HepG2 (cell line): ENCODE measurements around the gene HSPB2. TPM values are rescaled to one million over a fixed set of nuclear protein-coding genes. Genes with fewer than 3 reads are reported as not detected.

ENCODE experiments used
- CC2D1A ChIP-seq: sonication (generic); formaldehyde crosslinking; IDR thresholded peaks from 2 replicates; pipeline ENCODE4 v1.8.1; 2023; ENCODE audit warnings: mild to moderate bottlenecking, missing genetic modification reagents
- ETV5 ChIP-seq: IDR thresholded peaks from 2 replicates; pipeline ENCODE4 v1.6.1; 2018; ENCODE audit warnings: missing biosample characterization, missing genetic modification reagents, inconsistent platforms, borderline replicate concordance
- PRPF4 ChIP-seq: fragments of 200-400 bp; formaldehyde crosslinking; IDR thresholded peaks from 2 replicates; pipeline ENCODE4 v1.6.1; 2016; ENCODE audit warnings: low read length, low read depth; ENCODE audit not compliant: poor library complexity, severe bottlenecking
- SMARCE1 ChIP-seq: fragments of 450-650 bp; IDR thresholded peaks from 2 replicates; pipeline ENCODE4 v1.6.1; 2017; ENCODE audit warnings: borderline replicate concordance
- SMYD3 ChIP-seq: sonication (generic); formaldehyde crosslinking; IDR thresholded peaks from 2 replicates; pipeline ENCODE4 v1.8.1; 2023; ENCODE audit warnings: mild to moderate bottlenecking, missing genetic modification reagents
- THYN1 ChIP-seq: sonication (generic); formaldehyde crosslinking; IDR thresholded peaks from 2 replicates; pipeline ENCODE4 v1.8.1; 2023; ENCODE audit warnings: low read depth, mild to moderate bottlenecking, moderate library complexity, missing genetic modification reagents, borderline replicate concordance
- ZBTB20 ChIP-seq: sonication (generic); formaldehyde crosslinking; IDR thresholded peaks from 2 replicates; pipeline ENCODE4 v1.8.1; 2023; ENCODE audit warnings: missing genetic modification reagents, low read depth, mild to moderate bottlenecking, borderline replicate concordance
- ZMAT3 ChIP-seq: sonication (generic); formaldehyde crosslinking; conservative IDR thresholded peaks from 2 replicates; pipeline ENCODE4 v1.7.0; 2021; ENCODE audit warnings: missing genetic modification reagents
- ZNF101 ChIP-seq: sonication (generic); formaldehyde crosslinking; IDR thresholded peaks from 2 replicates; pipeline ENCODE4 v1.4.0; 2020; ENCODE audit warnings: mild to moderate bottlenecking, low read depth, missing genetic modification reagents, borderline replicate concordance
- ZNF556 ChIP-seq: sonication (generic); formaldehyde crosslinking; IDR thresholded peaks from 2 replicates; pipeline ENCODE4 v1.4.0; 2020; ENCODE audit warnings: mild to moderate bottlenecking, missing genetic modification reagents, borderline replicate concordance
- ZNF564 ChIP-seq: sonication (generic); formaldehyde crosslinking; IDR thresholded peaks from 2 replicates; pipeline ENCODE4 v1.8.1; 2023; ENCODE audit warnings: mild to moderate bottlenecking, missing genetic modification reagents
- ZNF660 ChIP-seq: sonication (generic); formaldehyde crosslinking; IDR thresholded peaks from 2 replicates; pipeline ENCODE4 v1.5.1; 2020; ENCODE audit warnings: mild to moderate bottlenecking, low read depth, missing genetic modification reagents, borderline replicate concordance
- polyA plus RNA-seq, 8 experiments: library from polyadenylated mRNA; depleted of rRNA in 3 of 8; stranded (reverse) in 7 of 8; unstranded in 1 of 8; fragments of >200 nt; fragmentation: Illumina TruSeq in 4 of 8; extraction: Trizol in 4 of 8; gene quantifications; 2 replicates each; pipeline versions ENCODE4 v1.2.1 to v1.2.3, GENCODE V29; 2011 to 2016; ENCODE audit warnings: low read depth in 4 of 8, missing spikeins in 1 of 8, mixed read lengths in 1 of 8; ENCODE audit not compliant: insufficient read depth in 1 of 8
- total RNA-seq, 5 experiments: library from RNA; depleted of rRNA; stranded (reverse); fragments of >200 nt; fragmentation: Illumina TruSeq; extraction: Trizol; gene quantifications; 2 replicates each; pipeline ENCODE4 v1.2.3, GENCODE V29; 2016; ENCODE audit warnings: low read depth in 1 of 5
- TF ChIP-seq, protein P1 (sequence below): sonication (generic); formaldehyde crosslinking; IDR thresholded peaks from 2 replicates; pipeline ENCODE4 v1.5.1; 2020; ENCODE audit warnings: mild to moderate bottlenecking, missing genetic modification reagents, borderline replicate concordance
- TF ChIP-seq, protein P2 (sequence below): sonication (generic); formaldehyde crosslinking; IDR thresholded peaks from 2 replicates; pipeline ENCODE4 v1.8.1; 2023; ENCODE audit warnings: mild to moderate bottlenecking, missing genetic modification reagents
- TF ChIP-seq, protein P3 (sequence below): sonication (generic); formaldehyde crosslinking; IDR thresholded peaks from 2 replicates; pipeline ENCODE4 v1.4.0; 2020; ENCODE audit warnings: missing genetic modification reagents, borderline replicate concordance
- TF ChIP-seq, protein P4 (sequence below): sonication (generic); formaldehyde crosslinking; IDR thresholded peaks from 2 replicates; pipeline ENCODE4 v1.4.0; 2020; ENCODE audit warnings: mild to moderate bottlenecking, missing genetic modification reagents

Gene HSPB2
- total and polyA plus RNA-seq, 2 of the 13 experiments (the other 11 are each of a cell fraction or from before 2014, with no cell fraction given): 0.04 TPM; not detected in 1

DNA sequence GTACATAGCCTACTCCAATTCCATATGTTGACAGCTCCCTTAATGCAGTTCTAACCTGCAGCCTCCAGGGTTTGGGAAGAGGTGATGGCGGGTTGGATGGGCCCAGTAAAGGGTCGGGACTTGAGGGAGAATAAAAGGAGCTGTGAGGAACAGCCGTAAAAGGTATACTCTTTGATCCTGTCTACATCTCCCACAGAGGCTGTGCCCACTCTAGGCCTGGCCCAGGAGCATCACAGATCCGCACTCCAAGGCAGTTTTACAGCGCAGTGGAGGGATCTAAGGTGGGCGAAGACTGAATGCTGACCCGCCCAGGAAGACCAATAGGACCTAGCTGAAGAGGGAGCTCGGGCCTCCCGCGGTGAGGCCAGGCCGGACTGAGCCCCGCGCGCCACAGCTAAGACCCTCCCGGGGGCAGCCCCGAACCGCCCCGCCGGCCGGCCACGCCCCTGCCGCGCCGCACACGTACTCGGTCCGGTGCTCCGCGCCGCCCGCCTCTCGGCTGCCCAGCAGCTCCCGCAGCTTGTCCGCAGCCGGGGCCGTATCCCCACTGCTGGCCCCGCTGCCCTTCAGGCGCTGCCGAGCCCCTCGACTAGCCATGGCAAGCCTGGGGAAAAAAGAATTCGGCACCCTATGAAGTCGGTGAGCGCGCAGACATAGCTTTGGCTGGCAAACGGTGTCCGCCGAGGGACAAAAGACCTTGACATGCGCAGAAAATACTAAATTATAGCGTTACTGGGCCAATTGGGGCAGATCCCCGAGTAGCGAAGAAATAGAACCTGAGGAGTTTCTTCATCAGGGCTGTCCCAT lies 41.4 kb upstream of the HSPB2 start, which contains the start of gene ALG9 (continued):
- TF ChIP-seq, protein P1, sequence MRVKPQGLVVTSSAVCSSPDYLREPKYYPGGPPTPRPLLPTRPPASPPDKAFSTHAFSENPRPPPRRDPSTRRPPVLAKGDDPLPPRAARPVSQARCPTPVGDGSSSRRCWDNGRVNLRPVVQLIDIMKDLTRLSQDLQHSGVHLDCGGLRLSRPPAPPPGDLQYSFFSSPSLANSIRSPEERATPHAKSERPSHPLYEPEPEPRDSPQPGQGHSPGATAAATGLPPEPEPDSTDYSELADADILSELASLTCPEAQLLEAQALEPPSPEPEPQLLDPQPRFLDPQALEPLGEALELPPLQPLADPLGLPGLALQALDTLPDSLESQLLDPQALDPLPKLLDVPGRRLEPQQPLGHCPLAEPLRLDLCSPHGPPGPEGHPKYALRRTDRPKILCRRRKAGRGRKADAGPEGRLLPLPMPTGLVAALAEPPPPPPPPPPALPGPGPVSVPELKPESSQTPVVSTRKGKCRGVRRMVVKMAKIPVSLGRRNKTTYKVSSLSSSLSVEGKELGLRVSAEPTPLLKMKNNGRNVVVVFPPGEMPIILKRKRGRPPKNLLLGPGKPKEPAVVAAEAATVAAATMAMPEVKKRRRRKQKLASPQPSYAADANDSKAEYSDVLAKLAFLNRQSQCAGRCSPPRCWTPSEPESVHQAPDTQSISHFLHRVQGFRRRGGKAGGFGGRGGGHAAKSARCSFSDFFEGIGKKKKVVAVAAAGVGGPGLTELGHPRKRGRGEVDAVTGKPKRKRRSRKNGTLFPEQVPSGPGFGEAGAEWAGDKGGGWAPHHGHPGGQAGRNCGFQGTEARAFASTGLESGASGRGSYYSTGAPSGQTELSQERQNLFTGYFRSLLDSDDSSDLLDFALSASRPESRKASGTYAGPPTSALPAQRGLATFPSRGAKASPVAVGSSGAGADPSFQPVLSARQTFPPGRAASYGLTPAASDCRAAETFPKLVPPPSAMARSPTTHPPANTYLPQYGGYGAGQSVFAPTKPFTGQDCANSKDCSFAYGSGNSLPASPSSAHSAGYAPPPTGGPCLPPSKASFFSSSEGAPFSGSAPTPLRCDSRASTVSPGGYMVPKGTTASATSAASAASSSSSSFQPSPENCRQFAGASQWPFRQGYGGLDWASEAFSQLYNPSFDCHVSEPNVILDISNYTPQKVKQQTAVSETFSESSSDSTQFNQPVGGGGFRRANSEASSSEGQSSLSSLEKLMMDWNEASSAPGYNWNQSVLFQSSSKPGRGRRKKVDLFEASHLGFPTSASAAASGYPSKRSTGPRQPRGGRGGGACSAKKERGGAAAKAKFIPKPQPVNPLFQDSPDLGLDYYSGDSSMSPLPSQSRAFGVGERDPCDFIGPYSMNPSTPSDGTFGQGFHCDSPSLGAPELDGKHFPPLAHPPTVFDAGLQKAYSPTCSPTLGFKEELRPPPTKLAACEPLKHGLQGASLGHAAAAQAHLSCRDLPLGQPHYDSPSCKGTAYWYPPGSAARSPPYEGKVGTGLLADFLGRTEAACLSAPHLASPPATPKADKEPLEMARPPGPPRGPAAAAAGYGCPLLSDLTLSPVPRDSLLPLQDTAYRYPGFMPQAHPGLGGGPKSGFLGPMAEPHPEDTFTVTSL (CRISPR knock-in tag): no peak
- TF ChIP-seq, protein P2, sequence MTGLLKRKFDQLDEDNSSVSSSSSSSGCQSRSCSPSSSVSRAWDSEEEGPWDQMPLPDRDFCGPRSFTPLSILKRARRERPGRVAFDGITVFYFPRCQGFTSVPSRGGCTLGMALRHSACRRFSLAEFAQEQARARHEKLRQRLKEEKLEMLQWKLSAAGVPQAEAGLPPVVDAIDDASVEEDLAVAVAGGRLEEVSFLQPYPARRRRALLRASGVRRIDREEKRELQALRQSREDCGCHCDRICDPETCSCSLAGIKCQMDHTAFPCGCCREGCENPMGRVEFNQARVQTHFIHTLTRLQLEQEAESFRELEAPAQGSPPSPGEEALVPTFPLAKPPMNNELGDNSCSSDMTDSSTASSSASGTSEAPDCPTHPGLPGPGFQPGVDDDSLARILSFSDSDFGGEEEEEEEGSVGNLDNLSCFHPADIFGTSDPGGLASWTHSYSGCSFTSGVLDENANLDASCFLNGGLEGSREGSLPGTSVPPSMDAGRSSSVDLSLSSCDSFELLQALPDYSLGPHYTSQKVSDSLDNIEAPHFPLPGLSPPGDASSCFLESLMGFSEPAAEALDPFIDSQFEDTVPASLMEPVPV: peak; percentile 82; the same call in 1 of the 2 replicates
- TF ChIP-seq ZNF101 (CRISPR knock-in tag) (no peak), ZNF556 (CRISPR knock-in tag) (no peak), ZNF564 (CRISPR knock-in tag) (no peak), ETV5 (CRISPR knock-in tag) (no peak), ZBTB20 (CRISPR knock-in tag) (peak; percentile 52), PRPF4 (no peak), CC2D1A (no peak), SMARCE1 (no peak), SMYD3 (0 out of 2 replicates have a peak, but pooled peaks have one; percentile 49), THYN1 (CRISPR knock-in tag) (no peak), ZNF660 (CRISPR knock-in tag) (no peak), ZMAT3 (CRISPR knock-in tag) (no peak)
- TF ChIP-seq, protein P3, sequence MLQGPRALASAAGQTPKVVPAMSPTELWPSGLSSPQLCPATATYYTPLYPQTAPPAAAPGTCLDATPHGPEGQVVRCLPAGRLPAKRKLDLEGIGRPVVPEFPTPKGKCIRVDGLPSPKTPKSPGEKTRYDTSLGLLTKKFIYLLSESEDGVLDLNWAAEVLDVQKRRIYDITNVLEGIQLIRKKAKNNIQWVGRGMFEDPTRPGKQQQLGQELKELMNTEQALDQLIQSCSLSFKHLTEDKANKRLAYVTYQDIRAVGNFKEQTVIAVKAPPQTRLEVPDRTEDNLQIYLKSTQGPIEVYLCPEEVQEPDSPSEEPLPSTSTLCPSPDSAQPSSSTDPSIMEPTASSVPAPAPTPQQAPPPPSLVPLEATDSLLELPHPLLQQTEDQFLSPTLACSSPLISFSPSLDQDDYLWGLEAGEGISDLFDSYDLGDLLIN: no peak
- TF ChIP-seq, protein P4, sequence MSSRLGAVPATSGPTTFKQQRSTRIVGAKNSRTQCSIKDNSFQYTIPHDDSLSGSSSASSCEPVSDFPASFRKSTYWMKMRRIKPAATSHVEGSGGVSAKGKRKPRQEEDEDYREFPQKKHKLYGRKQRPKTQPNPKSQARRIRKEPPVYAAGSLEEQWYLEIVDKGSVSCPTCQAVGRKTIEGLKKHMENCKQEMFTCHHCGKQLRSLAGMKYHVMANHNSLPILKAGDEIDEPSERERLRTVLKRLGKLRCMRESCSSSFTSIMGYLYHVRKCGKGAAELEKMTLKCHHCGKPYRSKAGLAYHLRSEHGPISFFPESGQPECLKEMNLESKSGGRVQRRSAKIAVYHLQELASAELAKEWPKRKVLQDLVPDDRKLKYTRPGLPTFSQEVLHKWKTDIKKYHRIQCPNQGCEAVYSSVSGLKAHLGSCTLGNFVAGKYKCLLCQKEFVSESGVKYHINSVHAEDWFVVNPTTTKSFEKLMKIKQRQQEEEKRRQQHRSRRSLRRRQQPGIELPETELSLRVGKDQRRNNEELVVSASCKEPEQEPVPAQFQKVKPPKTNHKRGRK (CRISPR knock-in tag): no peak
